Spleen (tissue), 7 donors: ENCODE measurements around the gene PPP6R3.

ENCODE experiments used
- CTCF ChIP-seq, 11 experiments: fragments of 200-600 bp in 7 of 11; fragments of 450-650 bp in 4 of 11; sonication (generic) in 4 of 11; IDR thresholded peaks in 8 of 11; conservative IDR thresholded peaks in 3 of 11; 1 replicate in 7 of 11; 2 replicates in 4 of 11; pipeline versions ENCODE4 v1.4.0 to v1.8.0; 2016 to 2021; ENCODE audit warnings: antibody characterized with exemption in 11 of 11, inconsistent platforms in 4 of 11, mild to moderate bottlenecking in 1 of 11
- POLR2A ChIP-seq, 3 donors: fragments of 450-650 bp; IDR thresholded peaks; one replicate each; pipeline ENCODE4 v1.5.1; 2017; ENCODE audit warnings: antibody characterized with exemption in 3 of 3, mild to moderate bottlenecking in 1 of 3
- POLR2AphosphoS5 ChIP-seq, 3 donors: sonication (generic); formaldehyde crosslinking; IDR thresholded peaks; one replicate each; pipeline ENCODE4 v1.5.1; 2017; ENCODE audit warnings: antibody characterized with exemption in 3 of 3
- donor health status: DM: no; HTN: no; CAD: no; lungs with moderate emphysema.
- donor health status: DM: no; HTN: no; CAD: no.
- donor health status: DM: no; HTN: no; CAD: no.

GRCh38 chr11:68450711-68451110, 9.8 kb upstream of the PPP6R3 start:
- TF ChIP-seq CTCF (IDR thresholded peaks at IDR 0.05 in 8 of 11, conservative IDR thresholded peaks at IDR 0.05 in 3 of 11) (no peak), POLR2A (IDR thresholded peaks at IDR 0.05) (no peak), POLR2AphosphoS5 (IDR thresholded peaks at IDR 0.05) (no peak)
